Adipose tissue (tissue), 3 donors: ENCODE measurements around the gene TRIM62. TPM values are rescaled to one million over a fixed set of nuclear protein-coding genes. Genes with fewer than 3 reads are reported as not detected.

ENCODE experiments used
- polyA plus RNA-seq, 3 donors: library from polyadenylated mRNA; stranded (reverse); fragments of 200-250 nt; gene quantifications; one replicate each; pipeline ENCODE4 v1.2.3, GENCODE V29; 2013
- donor health status: healthy with polysubstance abuse.
- donor health status: Bipolar disorder and iron deficiency.
- donor health status: healthy.

Gene TRIM62
- polyA plus RNA-seq, 3 donors = 1.8 to 3.3 (median 1.8) TPM

Other genes starting within 250 kb of the TRIM62 start
- gene RNF19B, start 217.2 kb downstream of the TRIM62 start, polyA plus RNA-seq = 10 to 100 TPM in 2 of 3 donors, 1 to 10 TPM in 1; 6.2 to 20.1 (median 11.7) TPM
- 100 to 1,000 TPM in 2 of 3 donors, 10 to 100 TPM in 1; 60.1 to 134 (median 116) TPM for gene AK2, start 145.2 kb downstream of the TRIM62 start, polyA plus RNA-seq
- 1 to 10 TPM; 1.2 to 2.5 (median 1.4) TPM for gene AZIN2, start 100.9 kb downstream of the TRIM62 start, polyA plus RNA-seq
- 10 to 100 TPM in 2 of 3 donors, 1 to 10 TPM in 1; 7.8 to 17.8 (median 14.4) TPM for gene ZNF362, start 74.4 kb upstream of the TRIM62 start, polyA plus RNA-seq
- gene A3GALT2, start 139.1 kb upstream of the TRIM62 start, polyA plus RNA-seq = under 1 TPM in 1 of 3 donors, not detected in 2; 0.25 TPM
- gene PHC2, start 249.1 kb upstream of the TRIM62 start, polyA plus RNA-seq = 100 to 1,000 TPM in 2 of 3 donors, 10 to 100 TPM in 1; 44.7 to 150 (median 126) TPM